ENCODE data around the gene ACBD4. TPM values are rescaled to one million over a fixed set of nuclear protein-coding genes. Genes with fewer than 3 reads are reported as not detected.
A peak's percentile ranks its signal among the peaks of the same experiment; 100 is the strongest.

The ACBD4 gene
- total and polyA plus RNA-seq, 2 of the 13 experiments (the other 11 are each of a cell fraction or from before 2014, with no cell fraction given): 16.1 to 26.9 TPM

DNA sequence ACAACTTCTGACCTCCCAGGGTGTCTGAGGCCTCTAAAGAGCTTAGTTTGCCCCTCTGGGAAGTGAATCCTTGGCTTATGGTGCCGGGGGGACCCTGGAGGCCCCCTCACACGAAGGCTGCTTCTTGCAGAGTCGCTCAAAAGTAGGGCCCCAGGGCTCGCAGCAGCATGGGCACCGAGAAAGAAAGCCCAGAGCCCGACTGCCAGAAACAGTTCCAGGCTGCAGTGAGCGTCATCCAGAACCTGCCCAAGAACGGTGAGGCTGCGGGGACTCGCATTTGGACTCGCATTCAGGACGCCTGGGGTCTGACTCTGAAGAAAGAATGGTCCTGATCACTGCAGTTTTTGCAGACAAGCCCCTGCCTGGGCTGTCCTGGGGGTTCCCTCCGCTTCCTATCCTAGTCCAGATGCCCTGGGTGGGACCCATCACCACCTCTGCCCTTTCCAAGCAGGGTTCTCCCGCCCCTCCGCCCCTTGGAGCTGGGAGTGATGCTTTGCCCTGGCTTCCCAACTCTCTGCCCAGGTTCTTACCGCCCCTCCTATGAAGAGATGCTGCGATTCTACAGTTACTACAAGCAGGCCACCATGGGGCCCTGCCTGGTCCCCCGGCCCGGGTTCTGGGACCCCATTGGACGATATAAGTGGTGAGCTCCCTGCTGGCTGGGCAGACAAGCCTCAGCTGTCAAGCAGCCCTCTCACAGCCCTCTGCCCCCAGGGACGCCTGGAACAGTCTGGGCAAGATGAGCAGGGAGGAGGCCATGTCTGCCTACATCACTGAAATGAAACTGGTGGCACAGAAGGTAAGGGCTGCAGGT lies 698 bp downstream of the ACBD4 start:
- H4K20me1 ChIP-seq (ENCODE audit: insufficient read depth, low read length): no peaks in the 10 kb centered on the region
- H3K36me3 ChIP-seq (replicated peaks in 1 of 2; ENCODE audit: control insufficient read depth in 1 of 2, insufficient read depth in 2 of 2, low read length in 2 of 2): peaks cover 2 to 5% of the 10 kb centered on the region in 2 experiments; a peak in 4 of 5 replicates
- peak overlapping the region; percentile 84 for H3K9ac ChIP-seq (ENCODE audit: insufficient read depth, low read depth, low read length)
- DNase-seq (ENCODE audit: low spot score) (no peak), ATAC-seq (peak; percentile 1), FAIRE-seq (no peak)
- ChIA-PET POLR2A (interaction anchor here (0.7 to 7.1 kb wide), 24 partner anchors 9 to 95 kb away, joined by 3 to 217 read pairs (median 4); partner anchors contain the start of genes HEXIM1, HEXIM2 and NMT1), CTCF (ENCODE audit: low intra/inter-chr PET ratio, low total read pairs) (interaction anchor here (0.7 to 4.9 kb wide), 23 partner anchors 12 to 217 kb away, joined by 3 to 303 read pairs (median 7); partner anchors contain the start of genes HEXIM1 and HEXIM2)
- no peaks in the 10 kb centered on the region for H3K9me3 ChIP-seq (ENCODE audit: low read length)
- peak overlapping the region; percentile 70 to 83 (median 78) for H3K4me3 ChIP-seq (replicated peaks in 1 of 3; ENCODE audit: insufficient read depth in 1 of 3, low read depth in 2 of 3, low read length in 3 of 3)
- intact Hi-C loops (cut with micrococcal nuclease; ENCODE audit: unreplicated experiment): loop anchor here (1.0 to 5.0 kb wide), 4 partner anchors 12 to 181 kb away; partner anchors contain the start of genes HEXIM1 and MAP3K14
- H3K4me1 ChIP-seq (ENCODE audit: insufficient read depth, low read length): peaks cover 35% of the 10 kb centered on the region
- H2AFZ ChIP-seq (ENCODE audit: low read length): no peak overlapping the region
- peaks cover 20% of the 10 kb centered on the region for H3K79me2 ChIP-seq (ENCODE audit: insufficient read depth, low read length)
- no peaks in the 10 kb centered on the region for H3K27me3 ChIP-seq (ENCODE audit: control insufficient read depth in 1 of 2, insufficient read depth in 2 of 2, low read length in 2 of 2)
- 53% methylated on average over 14 of the region's 21 CpGs for WGBS (ENCODE audit: low lambda C conversion rate)
- peak overlapping the region; percentile 100 for H3K4me2 ChIP-seq (ENCODE audit: low read depth, low read length)
- in situ Hi-C loops (cut with HindIII; ENCODE audit: extremely low pct_ligation_motif_present, low pct_unique_long_range_greater_than_20kb): loop anchor here (10.0 kb wide), 1 partner anchor 239 kb away; no protein-coding TSS in a partner anchor
- H3K27ac ChIP-seq (ENCODE audit: extremely low read length, insufficient read depth, low read length): peak overlapping the region; percentile 64
- BruUV-seq (replicated peaks): TSS peak; percentile 69
- peak; percentile 68; the same call in 1 of the 2 replicates for TF ChIP-seq EEA1 (CRISPR knock-in tag; IDR thresholded peaks at IDR 0.05; ENCODE audit: borderline replicate concordance)
- TF ChIP-seq, protein P1, sequence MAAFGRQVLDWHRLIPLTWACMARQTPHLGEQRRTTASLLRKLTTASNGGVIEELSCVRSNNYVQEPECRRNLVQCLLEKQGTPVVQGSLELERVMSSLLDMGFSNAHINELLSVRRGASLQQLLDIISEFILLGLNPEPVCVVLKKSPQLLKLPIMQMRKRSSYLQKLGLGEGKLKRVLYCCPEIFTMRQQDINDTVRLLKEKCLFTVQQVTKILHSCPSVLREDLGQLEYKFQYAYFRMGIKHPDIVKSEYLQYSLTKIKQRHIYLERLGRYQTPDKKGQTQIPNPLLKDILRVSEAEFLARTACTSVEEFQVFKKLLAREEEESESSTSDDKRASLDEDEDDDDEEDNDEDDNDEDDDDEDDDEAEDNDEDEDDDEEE (CRISPR knock-in tag; IDR thresholded peaks at IDR 0.05): peak; percentile 5
- TF ChIP-seq, protein P2, sequence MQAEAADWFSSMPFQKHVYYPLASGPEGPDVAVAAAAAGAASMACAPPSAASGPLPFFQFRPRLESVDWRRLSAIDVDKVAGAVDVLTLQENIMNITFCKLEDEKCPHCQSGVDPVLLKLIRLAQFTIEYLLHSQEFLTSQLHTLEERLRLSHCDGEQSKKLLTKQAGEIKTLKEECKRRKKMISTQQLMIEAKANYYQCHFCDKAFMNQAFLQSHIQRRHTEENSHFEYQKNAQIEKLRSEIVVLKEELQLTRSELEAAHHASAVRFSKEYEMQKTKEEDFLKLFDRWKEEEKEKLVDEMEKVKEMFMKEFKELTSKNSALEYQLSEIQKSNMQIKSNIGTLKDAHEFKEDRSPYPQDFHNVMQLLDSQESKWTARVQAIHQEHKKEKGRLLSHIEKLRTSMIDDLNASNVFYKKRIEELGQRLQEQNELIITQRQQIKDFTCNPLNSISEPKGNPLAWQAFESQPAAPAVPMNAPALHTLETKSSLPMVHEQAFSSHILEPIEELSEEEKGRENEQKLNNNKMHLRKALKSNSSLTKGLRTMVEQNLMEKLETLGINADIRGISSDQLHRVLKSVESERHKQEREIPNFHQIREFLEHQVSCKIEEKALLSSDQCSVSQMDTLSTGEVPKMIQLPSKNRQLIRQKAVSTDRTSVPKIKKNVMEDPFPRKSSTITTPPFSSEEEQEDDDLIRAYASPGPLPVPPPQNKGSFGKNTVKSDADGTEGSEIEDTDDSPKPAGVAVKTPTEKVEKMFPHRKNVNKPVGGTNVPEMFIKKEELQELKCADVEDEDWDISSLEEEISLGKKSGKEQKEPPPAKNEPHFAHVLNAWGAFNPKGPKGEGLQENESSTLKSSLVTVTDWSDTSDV (CRISPR knock-in tag; IDR thresholded peaks at IDR 0.05): 0 out of 2 replicates have a peak, but pooled peaks have one; percentile 54
- TF ChIP-seq, protein P3, sequence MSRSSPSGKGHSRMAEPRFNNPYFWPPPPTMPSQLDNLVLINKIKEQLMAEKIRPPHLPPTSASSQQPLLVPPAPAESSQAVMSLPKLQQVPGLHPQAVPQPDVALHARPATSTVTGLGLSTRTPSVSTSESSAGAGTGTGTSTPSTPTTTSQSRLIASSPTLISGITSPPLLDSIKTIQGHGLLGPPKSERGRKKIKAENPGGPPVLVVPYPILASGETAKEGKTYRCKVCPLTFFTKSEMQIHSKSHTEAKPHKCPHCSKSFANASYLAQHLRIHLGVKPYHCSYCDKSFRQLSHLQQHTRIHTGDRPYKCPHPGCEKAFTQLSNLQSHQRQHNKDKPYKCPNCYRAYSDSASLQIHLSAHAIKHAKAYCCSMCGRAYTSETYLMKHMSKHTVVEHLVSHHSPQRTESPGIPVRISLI (CRISPR knock-in tag; IDR thresholded peaks at IDR 0.05; ENCODE audit: borderline replicate concordance): no peak
- 0 out of 2 replicates have a peak, but pooled peaks have one; percentile 7 for TF ChIP-seq ZNF235 (CRISPR knock-in tag; IDR thresholded peaks at IDR 0.05; ENCODE audit: borderline replicate concordance)
- TF ChIP-seq ZBTB42 (CRISPR knock-in tag; IDR thresholded peaks at IDR 0.05): peak; percentile 10; the same call in 1 of the 2 replicates
- TF ChIP-seq, protein P4, sequence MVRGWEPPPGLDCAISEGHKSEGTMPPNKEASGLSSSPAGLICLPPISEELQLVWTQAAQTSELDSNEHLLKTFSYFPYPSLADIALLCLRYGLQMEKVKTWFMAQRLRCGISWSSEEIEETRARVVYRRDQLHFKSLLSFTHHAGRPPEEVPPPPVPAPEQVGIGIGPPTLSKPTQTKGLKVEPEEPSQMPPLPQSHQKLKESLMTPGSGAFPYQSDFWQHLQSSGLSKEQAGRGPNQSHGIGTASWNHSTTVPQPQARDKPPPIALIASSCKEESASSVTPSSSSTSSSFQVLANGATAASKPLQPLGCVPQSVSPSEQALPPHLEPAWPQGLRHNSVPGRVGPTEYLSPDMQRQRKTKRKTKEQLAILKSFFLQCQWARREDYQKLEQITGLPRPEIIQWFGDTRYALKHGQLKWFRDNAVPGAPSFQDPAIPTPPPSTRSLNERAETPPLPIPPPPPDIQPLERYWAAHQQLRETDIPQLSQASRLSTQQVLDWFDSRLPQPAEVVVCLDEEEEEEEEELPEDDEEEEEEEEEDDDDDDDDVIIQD (CRISPR knock-in tag; IDR thresholded peaks at IDR 0.05; ENCODE audit: low read depth): no peak
- TF ChIP-seq ZNF543 (CRISPR knock-in tag; IDR thresholded peaks at IDR 0.05): no peak
- TF ChIP-seq SAFB2 (CRISPR knock-in tag; IDR thresholded peaks at IDR 0.05; ENCODE audit: borderline replicate concordance, low read depth): 0 out of 2 replicates have a peak, but pooled peaks have one; percentile 9
- TF ChIP-seq, protein P5, sequence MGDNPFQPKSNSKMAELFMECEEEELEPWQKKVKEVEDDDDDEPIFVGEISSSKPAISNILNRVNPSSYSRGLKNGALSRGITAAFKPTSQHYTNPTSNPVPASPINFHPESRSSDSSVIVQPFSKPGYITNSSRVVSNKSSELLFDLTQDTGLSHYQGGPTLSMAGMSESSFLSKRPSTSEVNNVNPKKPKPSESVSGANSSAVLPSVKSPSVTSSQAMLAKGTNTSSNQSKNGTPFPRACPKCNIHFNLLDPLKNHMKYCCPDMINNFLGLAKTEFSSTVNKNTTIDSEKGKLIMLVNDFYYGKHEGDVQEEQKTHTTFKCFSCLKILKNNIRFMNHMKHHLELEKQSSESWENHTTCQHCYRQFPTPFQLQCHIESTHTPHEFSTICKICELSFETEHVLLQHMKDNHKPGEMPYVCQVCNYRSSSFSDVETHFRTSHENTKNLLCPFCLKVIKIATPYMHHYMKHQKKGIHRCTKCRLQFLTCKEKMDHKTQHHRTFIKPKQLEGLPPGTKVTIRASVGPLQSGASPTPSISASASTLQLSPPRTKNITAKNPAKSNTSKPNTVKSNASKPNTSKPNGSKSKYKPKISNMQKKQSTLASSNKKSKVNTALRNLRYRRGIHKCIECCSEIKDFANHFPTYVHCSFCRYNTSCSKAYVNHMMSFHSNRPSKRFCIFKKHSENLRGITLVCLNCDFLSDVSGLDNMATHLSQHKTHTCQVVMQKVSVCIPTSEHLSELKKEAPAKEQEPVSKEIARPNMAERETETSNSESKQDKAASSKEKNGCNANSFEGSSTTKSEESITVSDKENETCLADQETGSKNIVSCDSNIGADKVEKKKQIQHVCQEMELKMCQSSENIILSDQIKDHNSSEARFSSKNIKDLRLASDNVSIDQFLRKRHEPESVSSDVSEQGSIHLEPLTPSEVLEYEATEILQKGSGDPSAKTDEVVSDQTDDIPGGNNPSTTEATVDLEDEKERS (CRISPR knock-in tag; IDR thresholded peaks at IDR 0.05): peak; percentile 65; the same call in 1 of the 2 replicates
- TF ChIP-seq ZNF879 (CRISPR knock-in tag; IDR thresholded peaks at IDR 0.05): no peak
